RWPE1 (cell line): ENCODE results near the gene SCNN1B.
"Not testable (repeated sequence)": the region's sequence is repeated elsewhere in the genome, so short reads cannot be mapped to it uniquely, and the experiment has no call there.

ENCODE experiments used
- CTCF ChIA-PET: fragments of 350-600 bp; sonication (Branson Sonifier 250); formaldehyde crosslinking; extraction: SDS; loops from one replicate; lab custom pipeline; 2021; lab: Yijun Ruan, JAX
- POLR2A ChIA-PET: fragments of 400-600 bp; formaldehyde crosslinking; extraction: SDS; loops from one replicate; lab custom pipeline; 2020; ENCODE audit warnings: antibody characterized with exemption; ENCODE audit not compliant: low non-redundant PET; lab: Yijun Ruan, JAX
- DNase-seq: peaks from one replicate; pipeline ENCODE4 v3.0.0; 2012; ENCODE audit warnings: low spot score
- H3K27ac ChIP-seq: fragments of 450-650 bp; 2 replicates; pipeline ENCODE4 v1.5.1; 2017
- CTCF ChIP-seq: fragments of 450-650 bp; conservative IDR thresholded peaks from 2 replicates; pipeline ENCODE4 v1.5.1; 2017; ENCODE audit warnings: low read depth, mild to moderate bottlenecking

Gene SCNN1B

GRCh38 chr16:23389201-23389600 lies 87.1 kb downstream of the SCNN1B start:
- no peak for DNase-seq
- ChIA-PET POLR2A (no interaction called here), CTCF (no interaction called here)
- peak overlapping the region; percentile 70 for H3K27ac ChIP-seq
- no peak for TF ChIP-seq CTCF

GRCh38 chr16:23389936-23390335 lies 87.8 kb downstream of the SCNN1B start:
- POLR2A ChIA-PET, DNase-seq, CTCF ChIA-PET: not testable (repeated sequence)
- peak overlapping the region; percentile 70 for H3K27ac ChIP-seq

GRCh38 chr16:23391381-23392222 lies 89.5 kb downstream of the SCNN1B start:
- ChIA-PET POLR2A (no interaction called here), CTCF (interaction anchor here (0.6 to 0.7 kb wide), 2 partner anchors 210 to 1200 kb away, joined by 3 to 4 read pairs; no protein-coding TSS in a partner anchor)
- peak overlapping the region; percentile 70 for H3K27ac ChIP-seq
- no peak for TF ChIP-seq CTCF
- DNase-seq = no peak

- ChIA-PET CTCF (interaction anchor here (0.7 kb wide), 1 partner anchor 1201 kb away, joined by 3 read pairs; no protein-coding TSS in a partner anchor), POLR2A (no interaction called here)
- peak overlapping the region; percentile 70 for H3K27ac ChIP-seq
Observed at GRCh38 chr16:23392223-23392600, 90.1 kb downstream of the SCNN1B start.

GRCh38 chr16:23394141-23394831 lies 92.2 kb downstream of the SCNN1B start:
- TF ChIP-seq CTCF = no peak

More at GRCh38 chr16:23392223-23392600, 90.1 kb downstream of the SCNN1B start:
- TF ChIP-seq CTCF = no peak
- no peak for DNase-seq

GRCh38 chr16:23395732-23396131 lies 93.6 kb downstream of the SCNN1B start:
- CTCF ChIA-PET = interaction anchor here (0.5 kb wide), 1 partner anchor 80 kb away, joined by 4 read pairs; no protein-coding TSS in a partner anchor
- POLR2A ChIA-PET = no interaction called here
- no peak overlapping the region for H3K27ac ChIP-seq
- DNase-seq = no peak
- no peak for TF ChIP-seq CTCF

More at GRCh38 chr16:23394141-23394831, 92.2 kb downstream of the SCNN1B start:
- CTCF ChIA-PET = no interaction called here
- DNase-seq = no peak
- peak overlapping the region; percentile 70 for H3K27ac ChIP-seq
- POLR2A ChIA-PET = no interaction called here
